H1 (cell line): ENCODE data around the gene EPB41L4A. TPM values are rescaled to one million over a fixed set of nuclear protein-coding genes. Genes with fewer than 3 reads are reported as not detected.

ENCODE experiments used
- CTCF ChIA-PET: fragments of 300-600 bp; sonication (Branson Sonifier 250); formaldehyde crosslinking; loops from one replicate; lab custom pipeline; 2021; ENCODE audit not compliant: partially characterized antibody; lab: Charles Lee
- POLR2A ChIA-PET: fragments of 300-600 bp; sonication (Branson Sonifier 250); formaldehyde crosslinking; loops from one replicate; lab custom pipeline; 2021; ENCODE audit warnings: inconsistent platforms; ENCODE audit not compliant: partially characterized antibody; lab: Charles Lee
- DNase-seq, 2 experiments: peaks; one replicate each; pipeline versions ENCODE4 v3.0.0 to v3.0.0-alpha.2; 2010 to 2022; ENCODE audit warnings: low spot score in 2 of 2, low read depth in 1 of 2, mixed read lengths in 1 of 2
- FAIRE-seq: peaks from 2 replicates; lab custom pipeline; 2011; peaks lifted over from hg19 to GRCh38; lab: Jason Lieb, UNC
- H2AFZ ChIP-seq: 2 replicates; pipeline ENCODE4 v1.8.1; 2012; ENCODE audit warnings: low read length, inconsistent platforms
- H2AK5ac ChIP-seq: 2 replicates; pipeline ENCODE4 v1.6.1; 2013; ENCODE audit warnings: low read depth, low read length
- H2BK120ac ChIP-seq: replicated peaks from 2 replicates; pipeline ENCODE3; 2013; ENCODE audit warnings: low read depth, low read length, inconsistent platforms
- H2BK12ac ChIP-seq: 2 replicates; pipeline ENCODE4 v1.6.1; 2013; ENCODE audit warnings: low read depth, low read length
- H2BK15ac ChIP-seq: 2 replicates; pipeline ENCODE4 v1.6.1; 2013; ENCODE audit warnings: low read length
- H2BK20ac ChIP-seq: 2 replicates; pipeline ENCODE4 v1.6.1; 2013; ENCODE audit warnings: low read length
- H2BK5ac ChIP-seq: 2 replicates; pipeline ENCODE4 v1.6.1; 2013; ENCODE audit warnings: low read depth, low read length
- H3K14ac ChIP-seq: 2 replicates; pipeline ENCODE4 v1.6.1; 2013; ENCODE audit warnings: inconsistent platforms; ENCODE audit not compliant: insufficient read length
- H3K18ac ChIP-seq: 2 replicates; pipeline ENCODE4 v1.6.1; 2013; ENCODE audit warnings: low read length; ENCODE audit errors: extremely low read depth
- H3K23ac ChIP-seq: 2 replicates; pipeline ENCODE4 v1.6.1; 2013; ENCODE audit warnings: inconsistent platforms; ENCODE audit not compliant: insufficient read length
- H3K23me2 ChIP-seq: 2 replicates; pipeline ENCODE4 v1.6.1; 2013; ENCODE audit warnings: low read depth, low read length
- H3K27ac ChIP-seq: 2 replicates; pipeline ENCODE4 v1.6.1; 2011; ENCODE audit warnings: low read depth, low read length, inconsistent platforms
- H3K27me3 ChIP-seq, 4 experiments: replicated peaks in 1 of 4; 1 replicate in 1 of 4; 2 replicates in 3 of 4; pipeline versions ENCODE4 v1.6.1 to v1.8.1; 2011 to 2013; ENCODE audit warnings: low read length in 3 of 4, mild to moderate bottlenecking in 3 of 4, inconsistent platforms in 2 of 4, mixed read lengths in 2 of 4, moderate library complexity in 1 of 4; ENCODE audit not compliant: control insufficient read depth in 3 of 4, insufficient read depth in 3 of 4; ENCODE audit errors: extremely low read depth in 1 of 4
- H3K36me3 ChIP-seq, 4 experiments: 2 replicates each; pipeline versions ENCODE4 v1.6.1 to v1.8.1; 2011 to 2013; ENCODE audit warnings: mild to moderate bottlenecking in 4 of 4, low read length in 3 of 4, moderate library complexity in 2 of 4, control low read depth in 1 of 4, inconsistent platforms in 1 of 4; ENCODE audit not compliant: insufficient read depth in 4 of 4, control insufficient read depth in 2 of 4
- H3K4ac ChIP-seq: replicated peaks from 2 replicates; pipeline ENCODE3; 2013; ENCODE audit warnings: low read length, low read depth, mixed read lengths, inconsistent platforms; ENCODE audit not compliant: insufficient read length
- H3K4me1 ChIP-seq, 4 experiments: replicated peaks in 1 of 4; 1 replicate in 1 of 4; 2 replicates in 3 of 4; pipeline versions ENCODE4 v1.6.1 to v1.8.1; 2011 to 2013; ENCODE audit warnings: low read length in 3 of 4, inconsistent platforms in 2 of 4, mixed read lengths in 1 of 4; ENCODE audit not compliant: insufficient read depth in 4 of 4, control insufficient read depth in 3 of 4
- H3K4me2 ChIP-seq, 2 experiments: 2 replicates each; pipeline versions ENCODE4 v1.6.1 to v1.8.1; 2011 to 2013; ENCODE audit warnings: low read depth in 2 of 2, low read length in 2 of 2, control low read depth in 1 of 2, inconsistent platforms in 1 of 2, mild to moderate bottlenecking in 1 of 2; ENCODE audit not compliant: insufficient read depth in 1 of 2
- H3K4me3 ChIP-seq, 4 experiments: fragments of 200-600, 300-600 bp in 1 of 4; sonication (generic), shearing (Covaris generic), sonication (Bioruptor Twin) in 1 of 4; 2 replicates each; pipeline versions ENCODE4 v1.5.1 to v1.8.1; 2011 to 2016; ENCODE audit warnings: low read length in 4 of 4, low read depth in 3 of 4, control low read depth in 2 of 4, inconsistent platforms in 2 of 4, mild to moderate bottlenecking in 2 of 4, mixed read lengths in 1 of 4, moderate library complexity in 1 of 4; ENCODE audit not compliant: insufficient read depth in 2 of 4; ENCODE audit errors: extremely low read depth in 1 of 4
- H3K56ac ChIP-seq: replicated peaks from 2 replicates; pipeline ENCODE3; 2013; ENCODE audit warnings: low read depth, mild to moderate bottlenecking, mixed read lengths, low read length, inconsistent platforms; ENCODE audit not compliant: insufficient read length
- H3K79me1 ChIP-seq: 2 replicates; pipeline ENCODE4 v1.6.1; 2013; ENCODE audit warnings: low read depth, low read length, control low read depth
- H3K79me2 ChIP-seq, 2 experiments: 2 replicates each; pipeline versions ENCODE4 v1.6.1 to v1.8.1; 2012 to 2013; ENCODE audit warnings: low read length in 2 of 2, mild to moderate bottlenecking in 2 of 2, inconsistent platforms in 1 of 2; ENCODE audit not compliant: insufficient read depth in 2 of 2, control insufficient read depth in 1 of 2
- H3K9ac ChIP-seq, 4 experiments: replicated peaks in 1 of 4; 1 replicate in 1 of 4; 2 replicates in 3 of 4; pipeline versions ENCODE4 v1.6.1 to v1.8.1; 2011 to 2013; ENCODE audit warnings: low read depth in 3 of 4, low read length in 3 of 4, control low read depth in 2 of 4, mild to moderate bottlenecking in 2 of 4, moderate library complexity in 2 of 4, inconsistent platforms in 1 of 4; ENCODE audit errors: extremely low read depth in 1 of 4
- H3K9me3 ChIP-seq, 2 experiments: 2 replicates each; pipeline versions ENCODE4 v1.6.1 to v1.8.1; 2012 to 2013; ENCODE audit warnings: mild to moderate bottlenecking in 2 of 2, moderate library complexity in 2 of 2, control low read depth in 1 of 2, inconsistent platforms in 1 of 2, low read depth in 1 of 2, low read length in 1 of 2, mixed read lengths in 1 of 2; ENCODE audit not compliant: insufficient read depth in 2 of 2
- H4K20me1 ChIP-seq, 2 experiments: replicated peaks in 1 of 2; 2 replicates each; pipeline versions ENCODE3 to v1.8.1; 2011 to 2013; ENCODE audit warnings: inconsistent platforms in 2 of 2, low read length in 2 of 2, mild to moderate bottlenecking in 1 of 2; ENCODE audit not compliant: insufficient read depth in 2 of 2, control insufficient read depth in 1 of 2
- H4K5ac ChIP-seq: 2 replicates; pipeline ENCODE4 v1.6.1; 2013; ENCODE audit warnings: low read length, low read depth, mixed read lengths, inconsistent platforms; ENCODE audit not compliant: insufficient read length
- H4K8ac ChIP-seq: 2 replicates; pipeline ENCODE4 v1.8.0; 2013; ENCODE audit warnings: mild to moderate bottlenecking, moderate library complexity, low read length, inconsistent platforms; ENCODE audit not compliant: insufficient read depth; ENCODE audit errors: extremely low read depth
- H4K91ac ChIP-seq: replicated peaks from 2 replicates; pipeline ENCODE3; 2013; ENCODE audit warnings: low read length, mixed read lengths, inconsistent platforms; ENCODE audit not compliant: insufficient read length
- BRCA1 ChIP-seq: IDR thresholded peaks from 2 replicates; pipeline ENCODE4 v1.6.1; 2012; ENCODE audit warnings: low read depth, low read length, improper control_type of control experiment
- GTF2F1 ChIP-seq: IDR thresholded peaks from 2 replicates; pipeline ENCODE4 v1.6.1; 2012; ENCODE audit warnings: low read depth, low read length, improper control_type of control experiment, borderline replicate concordance
- RFX5 ChIP-seq: IDR thresholded peaks from 2 replicates; pipeline ENCODE4 v1.6.1; 2011; ENCODE audit warnings: low read depth, low read length, improper control_type of control experiment, borderline replicate concordance
- WGBS, 2 experiments: shearing (Covaris generic) in 1 of 2; methylation state at CpG; one replicate each; pipeline versions ENCODE4 v1.1.6 to v1.1.7; 2013 to 2015; ENCODE audit warnings: low lambda C conversion rate in 2 of 2, mixed read lengths in 2 of 2, inconsistent platforms in 1 of 2, low coverage in 1 of 2, missing lambda C conversion rate in 1 of 2; ENCODE audit not compliant: insufficient replicate concordance in 2 of 2, insufficient coverage in 1 of 2, insufficient read length in 1 of 2; ENCODE audit errors: extremely low coverage in 1 of 2, missing lambda C conversion rate in 1 of 2; 5-methylcytosine and 5-hydroxymethylcytosine counted together
- polyA plus RNA-seq, 7 experiments: library from polyadenylated mRNA; depleted of rRNA in 3 of 7; stranded (reverse) in 5 of 7; unstranded in 2 of 7; fragments of >200 nt in 5 of 7; fragments of 200-250 nt in 2 of 7; gene quantifications; 1 replicate in 5 of 7; 2 replicates in 1 of 7; 4 replicates in 1 of 7; pipeline versions ENCODE4 v1.2.1 to v1.2.3, GENCODE V29; 2011 to 2013; ENCODE audit warnings: missing spikeins in 2 of 7, mixed read lengths in 2 of 7
- total RNA-seq: library from RNA; stranded (reverse); fragmentation: NEBNext Ultra II Directional; extraction: Animal tissue kit (Norgen Biotek cat#: 25700); gene quantifications from 2 replicates; pipeline ENCODE4 v1.2.1, GENCODE V29; 2021

The EPB41L4A gene
- total and polyA plus RNA-seq, 2 of the 8 experiments (the other 6 are each of a cell fraction or from before 2014, with no cell fraction given), result 1.6 to 4.6 TPM

GRCh38 chr5:112412346-112412745 is 6.7 kb downstream of the EPB41L4A start:
- Histone ChIP-seq H4K8ac (no peak overlapping the region), H3K14ac (no peak overlapping the region), H4K91ac (no peak overlapping the region), H3K4me1 (peaks cover 2 to 6% (median 4%) of the 10 kb centered on the region in 4 experiments; a peak in 5 of 7 replicates), H2BK20ac (no peak overlapping the region), H3K4me3 (no peak overlapping the region), H3K23me2 (no peaks in the 10 kb centered on the region), H4K5ac (no peak overlapping the region), H3K18ac (no peak overlapping the region), H3K79me1 (no peaks in the 10 kb centered on the region), H2AFZ (no peak overlapping the region), H3K27me3 (peaks cover 0 to 7% (median under 1%) of the 10 kb centered on the region in 4 experiments; a peak in 3 of 7 replicates), H3K9me3 (no peaks in the 10 kb centered on the region), H2BK15ac (no peak overlapping the region), H4K20me1 (no peaks in the 10 kb centered on the region), H3K56ac (no peak overlapping the region), H3K36me3 (no peaks in the 10 kb centered on the region), H3K23ac (no peak overlapping the region), H2BK5ac (no peak overlapping the region), H3K9ac (no peak overlapping the region), H3K4ac (no peak overlapping the region), H3K79me2 (no peaks in the 10 kb centered on the region), H3K4me2 (no peak overlapping the region), H3K27ac (no peak overlapping the region), H2BK12ac (no peak overlapping the region), H2BK120ac (no peak overlapping the region), H2AK5ac (no peak overlapping the region)
- TF ChIP-seq BRCA1, result no peak
- TF ChIP-seq RFX5, result no peak
- no peak for TF ChIP-seq GTF2F1
- no peak for DNase-seq
- ChIA-PET CTCF (interaction anchor here (0.7 to 3.4 kb wide), 5 partner anchors 8 to 236 kb away, joined by 3 to 23 read pairs (median 5); partner anchors contain the start of gene EPB41L4A), POLR2A (interaction anchor here (1.6 kb wide), 1 partner anchor 14 kb away, joined by 3 read pairs; no protein-coding TSS in a partner anchor)
- no peak for FAIRE-seq
- WGBS, 2 experiments, result 93% methylated on average over 3 of the region's 3 CpGs; no CpG with 5 or more reads in 1 of the 2 experiments
